IMR-90 (cell line): Measurements from ENCODE around the gene BSND. TPM values are rescaled to one million over a fixed set of nuclear protein-coding genes. Genes with fewer than 3 reads are reported as not detected.

ENCODE experiments used
- ATAC-seq: fragments of 200-7000 bp; cut with Tn5 transposase; 2 replicates; pipeline ENCODE4 v1.9.1; 2020; ENCODE audit warnings: low read depth, mild to moderate bottlenecking, moderate library complexity
- BruUV-seq: library from RNA; stranded (reverse); fragments of 400-500 nt; replicated peaks from 2 replicates; lab custom pipeline; 2021; lab: Mats Ljungman, UMichigan
- CTCF ChIA-PET: fragments of 300-600 bp; formaldehyde crosslinking; extraction: SDS; loops from one replicate; lab custom pipeline; 2021; ENCODE audit warnings: antibody characterized with exemption; lab: Yijun Ruan, JAX
- POLR2A ChIA-PET: fragments of 300-600 bp; sonication (Branson Sonifier 250); formaldehyde crosslinking; loops from one replicate; lab custom pipeline; 2022; ENCODE audit warnings: antibody characterized with exemption; ENCODE audit not compliant: unreplicated experiment; lab: Charles Lee
- DNase-seq: peaks from one replicate; pipeline ENCODE4 v3.0.0; 2013
- H2AFZ ChIP-seq: replicated peaks from 2 replicates; pipeline ENCODE3; 2013; ENCODE audit warnings: low read length, mild to moderate bottlenecking; ENCODE audit not compliant: poor library complexity
- H2AK5ac ChIP-seq: 2 replicates; pipeline ENCODE4 v1.6.1; 2013; ENCODE audit warnings: low read depth, low read length, inconsistent platforms
- H2AK9ac ChIP-seq: replicated peaks from 2 replicates; pipeline ENCODE3; 2013; ENCODE audit warnings: mild to moderate bottlenecking, low read depth, low read length, moderate library complexity; ENCODE audit not compliant: poor library complexity
- H2BK120ac ChIP-seq: 2 replicates; pipeline ENCODE4 v1.6.1; 2013; ENCODE audit warnings: low read depth, low read length, inconsistent platforms
- H2BK15ac ChIP-seq: 3 replicates; pipeline ENCODE4 v1.6.1; 2013; ENCODE audit warnings: low read depth, low read length, inconsistent platforms
- H2BK20ac ChIP-seq: 2 replicates; pipeline ENCODE4 v1.6.1; 2013; ENCODE audit warnings: low read depth, mild to moderate bottlenecking, inconsistent platforms, low read length, moderate library complexity
- H2BK5ac ChIP-seq: 2 replicates; pipeline ENCODE4 v1.6.1; 2013; ENCODE audit warnings: mild to moderate bottlenecking, low read depth, low read length, inconsistent platforms; ENCODE audit not compliant: poor library complexity, severe bottlenecking
- H3K14ac ChIP-seq: replicated peaks from 2 replicates; pipeline ENCODE4 v1.6.1; 2013; ENCODE audit warnings: low read depth, low read length, inconsistent platforms
- H3K18ac ChIP-seq: 2 replicates; pipeline ENCODE4 v1.6.1; 2013; ENCODE audit warnings: low read depth, low read length, control low read depth
- H3K23ac ChIP-seq: 2 replicates; pipeline ENCODE4 v1.6.1; 2013; ENCODE audit warnings: low read depth, low read length, inconsistent platforms
- H3K27ac ChIP-seq: 2 replicates; pipeline ENCODE4 v1.5.1; 2013; ENCODE audit warnings: mild to moderate bottlenecking, control low read depth, low read length; ENCODE audit not compliant: insufficient read depth
- H3K27me3 ChIP-seq: 2 replicates; pipeline ENCODE4 v1.6.1; 2013; ENCODE audit warnings: low read length; ENCODE audit not compliant: control insufficient read depth, insufficient read depth
- H3K36me3 ChIP-seq: 2 replicates; pipeline ENCODE4 v1.6.1; 2013; ENCODE audit warnings: low read length, mixed read lengths; ENCODE audit not compliant: control insufficient read depth, insufficient read depth
- H3K4ac ChIP-seq: 2 replicates; pipeline ENCODE4 v1.6.1; 2013; ENCODE audit warnings: low read depth, low read length, inconsistent platforms
- H3K4me1 ChIP-seq: 2 replicates; pipeline ENCODE4 v1.6.1; 2013; ENCODE audit warnings: low read length, mixed read lengths; ENCODE audit not compliant: control insufficient read depth, insufficient read depth
- H3K4me2 ChIP-seq: 2 replicates; pipeline ENCODE4 v1.6.1; 2013; ENCODE audit warnings: low read depth, mild to moderate bottlenecking, control low read depth, low read length, moderate library complexity
- H3K4me3 ChIP-seq: 2 replicates; pipeline ENCODE4 v1.5.1; 2013; ENCODE audit warnings: low read depth, mild to moderate bottlenecking, control low read depth, low read length, moderate library complexity; ENCODE audit not compliant: insufficient read depth
- H3K56ac ChIP-seq: 2 replicates; pipeline ENCODE4 v1.6.1; 2013; ENCODE audit warnings: low read length, inconsistent platforms; ENCODE audit not compliant: insufficient read depth; ENCODE audit errors: extremely low read depth
- H3K79me1 ChIP-seq, 2 experiments: 2 replicates each; pipeline ENCODE4 v1.6.1; 2013; ENCODE audit warnings: low read length in 2 of 2, inconsistent platforms in 1 of 2, low read depth in 1 of 2
- H3K9ac ChIP-seq: 2 replicates; pipeline ENCODE4 v1.6.1; 2013; ENCODE audit warnings: low read depth, low read length, control low read depth
- H3K9me1 ChIP-seq: 2 replicates; pipeline ENCODE4 v1.6.1; 2013; ENCODE audit warnings: low read length, inconsistent platforms; ENCODE audit not compliant: insufficient read depth
- H3K9me3 ChIP-seq: 2 replicates; pipeline ENCODE4 v1.6.1; 2013; ENCODE audit warnings: low read length; ENCODE audit not compliant: control insufficient read depth, insufficient read depth
- H4K20me1 ChIP-seq: 2 replicates; pipeline ENCODE4 v1.6.1; 2013; ENCODE audit warnings: low read length, inconsistent platforms; ENCODE audit not compliant: insufficient read depth
- H4K5ac ChIP-seq: 2 replicates; pipeline ENCODE4 v1.6.1; 2013; ENCODE audit warnings: mild to moderate bottlenecking, low read depth, low read length, control low read depth
- H4K8ac ChIP-seq, 2 experiments: 2 replicates each; pipeline ENCODE4 v1.6.1; 2013; ENCODE audit warnings: low read depth in 2 of 2, low read length in 2 of 2, control low read depth in 1 of 2, inconsistent platforms in 1 of 2
- H4K91ac ChIP-seq: 2 replicates; pipeline ENCODE4 v1.6.1; 2013; ENCODE audit warnings: low read depth, low read length, inconsistent platforms; ENCODE audit not compliant: insufficient read depth
- BHLHE40 ChIP-seq: fragments of 150-350 bp; IDR thresholded peaks from 2 replicates; pipeline ENCODE4 v1.6.1; 2016; ENCODE audit warnings: mild to moderate bottlenecking, low read depth, low read length
- CEBPB ChIP-seq: IDR thresholded peaks from 2 replicates; pipeline ENCODE4 v1.6.1; 2012; ENCODE audit warnings: low read depth, low read length, improper control_type of control experiment
- FOS ChIP-seq: fragments of 150-350 bp; IDR thresholded peaks from 2 replicates; pipeline ENCODE4 v1.6.1; 2016; ENCODE audit warnings: low read depth, low read length
- MAFK ChIP-seq: IDR thresholded peaks from 2 replicates; pipeline ENCODE4 v1.6.1; 2012; ENCODE audit warnings: low read depth, low read length, improper control_type of control experiment
- MXI1 ChIP-seq: IDR thresholded peaks from 2 replicates; pipeline ENCODE4 v1.6.1; 2012; ENCODE audit warnings: low read depth, mild to moderate bottlenecking, low read length, moderate library complexity, borderline replicate concordance
- NFE2L2 ChIP-seq: fragments of 150-350 bp; IDR thresholded peaks from 2 replicates; pipeline ENCODE4 v1.6.1; 2016; ENCODE audit warnings: low read depth, mild to moderate bottlenecking, low read length
- POLR2A ChIP-seq: IDR thresholded peaks from 2 replicates; pipeline ENCODE4 v1.6.1; 2012; ENCODE audit warnings: mild to moderate bottlenecking, low read depth, low read length
- RAD21 ChIP-seq: IDR thresholded peaks from 2 replicates; pipeline ENCODE4 v1.6.1; 2012; ENCODE audit warnings: low read length, improper control_type of control experiment
- WGBS, 2 experiments: methylation state at CpG; one replicate each; pipeline versions ENCODE4 v1.1.5 to v1.1.7; 2013; ENCODE audit warnings: missing lambda C conversion rate in 2 of 2; ENCODE audit not compliant: insufficient read length in 1 of 2; ENCODE audit errors: extremely low coverage in 2 of 2; 5-methylcytosine and 5-hydroxymethylcytosine counted together
- dilution Hi-C: fragments of 300-500 bp; cut with HindIII; formaldehyde crosslinking; loops from one replicate; pipeline ENCODE4 v1.14.3; 2018; ENCODE audit warnings: low sequenced_read_pairs; ENCODE audit not compliant: unreplicated experiment
- in situ Hi-C: fragments of 300-500 bp; cut with MboI; formaldehyde crosslinking; loops from 3 replicates; pipeline ENCODE4 v1.14.3; 2019; ENCODE audit warnings: low sequenced_read_pairs, inconsistent platforms, mixed read lengths
- intact Hi-C: fragments of 100-400 bp; cut with micrococcal nuclease; formaldehyde crosslinking; loops from 2 replicates; pipeline ENCODE4 v1.10.0; 2022
- polyA plus RNA-seq, 3 experiments: library from polyadenylated mRNA; depleted of rRNA; stranded (reverse); fragments of >200 nt; gene quantifications; 2 replicates each; pipeline ENCODE4 v1.2.3, GENCODE V29; 2012; ENCODE audit warnings: low replicate concordance in 1 of 3
- total RNA-seq: library from RNA; depleted of rRNA; stranded (reverse); fragments of >200 nt; gene quantifications from 2 replicates; pipeline ENCODE4 v1.2.3, GENCODE V29; 2012
- TF ChIP-seq, protein P1 (sequence below): fragments of 150-350 bp; IDR thresholded peaks from 2 replicates; pipeline ENCODE4 v1.6.1; 2017; ENCODE audit warnings: mild to moderate bottlenecking, antibody characterized with exemption, low read length, low read depth

Gene BSND
- total and polyA plus RNA-seq, 2 of the 4 experiments (the other 2 are of a cell fraction), result not detected

DNA sequence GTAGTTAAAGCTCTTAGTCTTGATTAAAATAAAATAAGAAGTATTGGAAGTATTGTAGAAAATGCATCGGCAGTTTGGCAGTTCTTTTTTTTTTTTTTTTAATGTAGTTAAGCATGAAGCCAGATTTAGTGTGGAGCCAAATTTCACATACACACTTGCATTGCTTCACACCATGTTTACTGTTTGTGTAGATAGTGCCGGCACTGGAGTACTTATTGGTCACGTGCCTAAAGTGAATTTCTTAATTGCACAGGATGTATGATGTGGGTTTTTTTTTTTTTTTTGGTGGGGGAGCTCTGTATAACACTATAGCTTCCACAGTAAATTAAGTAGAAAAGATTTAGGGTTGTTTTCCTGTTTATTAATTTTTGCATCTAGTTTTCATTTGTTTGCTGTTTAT, 39.5 kb upstream of the BSND start:
- no peak for TF ChIP-seq MXI1
- no peak for TF ChIP-seq POLR2A
- TF ChIP-seq RAD21, result no peak
- no peak for TF ChIP-seq CEBPB
- TF ChIP-seq, protein P1, sequence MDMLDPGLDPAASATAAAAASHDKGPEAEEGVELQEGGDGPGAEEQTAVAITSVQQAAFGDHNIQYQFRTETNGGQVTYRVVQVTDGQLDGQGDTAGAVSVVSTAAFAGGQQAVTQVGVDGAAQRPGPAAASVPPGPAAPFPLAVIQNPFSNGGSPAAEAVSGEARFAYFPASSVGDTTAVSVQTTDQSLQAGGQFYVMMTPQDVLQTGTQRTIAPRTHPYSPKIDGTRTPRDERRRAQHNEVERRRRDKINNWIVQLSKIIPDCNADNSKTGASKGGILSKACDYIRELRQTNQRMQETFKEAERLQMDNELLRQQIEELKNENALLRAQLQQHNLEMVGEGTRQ, result no peak
- no peak for TF ChIP-seq FOS
- no peak for TF ChIP-seq MAFK
- no peak for TF ChIP-seq BHLHE40
- TF ChIP-seq NFE2L2, result no peak
- no peak overlapping the region for H2AFZ ChIP-seq
- DNase-seq (no peak), ATAC-seq (no peak)
- dilution Hi-C loops (no loop called here), in situ Hi-C loops (no loop called here), intact Hi-C loops (no loop called here)
- H2BK5ac ChIP-seq, result no peak overlapping the region
- H3K56ac ChIP-seq, result no peak overlapping the region
- H4K20me1 ChIP-seq, result no peaks in the 10 kb centered on the region; the same call in 1 of the 2 replicates
- H3K9me1 ChIP-seq, result no peaks in the 10 kb centered on the region
- no peak overlapping the region for H3K4ac ChIP-seq
- H3K4me2 ChIP-seq, result no peak overlapping the region
- H2AK9ac ChIP-seq, result no peak overlapping the region
- H3K4me3 ChIP-seq, result no peak overlapping the region
- no peak overlapping the region for H4K91ac ChIP-seq
- peaks cover 2% of the 10 kb centered on the region for H3K27me3 ChIP-seq
- H3K79me1 ChIP-seq, result no peaks in the 10 kb centered on the region
- no peak overlapping the region for H3K27ac ChIP-seq
- H3K14ac ChIP-seq, result no peak overlapping the region
- BruUV-seq, result no TSS peak
- H4K8ac ChIP-seq, result no peak overlapping the region
- WGBS, 2 experiments, result no CpG with 5 or more reads among the region's 3 CpGs
- H3K18ac ChIP-seq, result no peak overlapping the region
- CTCF ChIA-PET, result interaction anchor here (0.7 to 1.2 kb wide), 3 partner anchors 9 to 63 kb away, joined by 3 to 8 read pairs (median 3); no protein-coding TSS in a partner anchor
- no peaks in the 10 kb centered on the region for H3K4me1 ChIP-seq
- no peak overlapping the region for H4K5ac ChIP-seq
- H3K9ac ChIP-seq, result no peak overlapping the region
- POLR2A ChIA-PET, result no interaction called here
- H2AK5ac ChIP-seq, result no peak overlapping the region
- no peak overlapping the region for H2BK15ac ChIP-seq
- no peak overlapping the region for H2BK20ac ChIP-seq
- H3K23ac ChIP-seq, result no peak overlapping the region
- H2BK120ac ChIP-seq, result no peak overlapping the region
- H3K36me3 ChIP-seq, result no peaks in the 10 kb centered on the region
- H3K9me3 ChIP-seq, result peaks cover 5% of the 10 kb centered on the region
